HG03521 (cell line): ENCODE data around the gene CTNNBIP1.
A peak's percentile ranks its signal among the peaks of the same experiment; 100 is the strongest.

Experiments used
- ATAC-seq: cut with Tn5 transposase; IDR thresholded peaks from one replicate; pipeline ENCODE4 v1.9.1; 2021; ENCODE audit warnings: mild to moderate bottlenecking, moderate library complexity; ENCODE audit not compliant: unreplicated experiment

The CTNNBIP1 gene

DNA sequence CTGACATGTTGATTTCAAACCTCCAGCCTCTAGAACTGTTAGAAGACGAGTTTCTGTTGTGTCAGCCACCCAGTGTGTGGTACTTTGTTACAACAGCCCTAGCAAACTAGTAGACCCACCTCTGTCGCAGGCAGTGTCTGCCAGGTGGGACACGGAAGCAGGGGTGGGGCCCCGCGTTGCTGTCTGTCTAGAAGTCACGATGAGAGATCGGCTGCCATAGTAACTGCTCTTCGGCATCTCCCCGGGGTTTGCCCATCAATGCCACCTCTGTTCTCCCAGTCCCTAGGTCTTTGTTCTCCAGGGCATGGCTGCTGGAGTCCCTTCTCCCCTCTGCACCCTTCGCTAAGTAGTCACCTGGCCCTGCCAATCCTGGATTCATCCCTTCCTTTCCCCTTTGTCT lies 71.1 kb downstream of the CTNNBIP1 start:
- ATAC-seq = no peak

GRCh38 chr1:9836632-9836960 lies 73.5 kb downstream of the CTNNBIP1 start:
- ATAC-seq = no peak

DNA sequence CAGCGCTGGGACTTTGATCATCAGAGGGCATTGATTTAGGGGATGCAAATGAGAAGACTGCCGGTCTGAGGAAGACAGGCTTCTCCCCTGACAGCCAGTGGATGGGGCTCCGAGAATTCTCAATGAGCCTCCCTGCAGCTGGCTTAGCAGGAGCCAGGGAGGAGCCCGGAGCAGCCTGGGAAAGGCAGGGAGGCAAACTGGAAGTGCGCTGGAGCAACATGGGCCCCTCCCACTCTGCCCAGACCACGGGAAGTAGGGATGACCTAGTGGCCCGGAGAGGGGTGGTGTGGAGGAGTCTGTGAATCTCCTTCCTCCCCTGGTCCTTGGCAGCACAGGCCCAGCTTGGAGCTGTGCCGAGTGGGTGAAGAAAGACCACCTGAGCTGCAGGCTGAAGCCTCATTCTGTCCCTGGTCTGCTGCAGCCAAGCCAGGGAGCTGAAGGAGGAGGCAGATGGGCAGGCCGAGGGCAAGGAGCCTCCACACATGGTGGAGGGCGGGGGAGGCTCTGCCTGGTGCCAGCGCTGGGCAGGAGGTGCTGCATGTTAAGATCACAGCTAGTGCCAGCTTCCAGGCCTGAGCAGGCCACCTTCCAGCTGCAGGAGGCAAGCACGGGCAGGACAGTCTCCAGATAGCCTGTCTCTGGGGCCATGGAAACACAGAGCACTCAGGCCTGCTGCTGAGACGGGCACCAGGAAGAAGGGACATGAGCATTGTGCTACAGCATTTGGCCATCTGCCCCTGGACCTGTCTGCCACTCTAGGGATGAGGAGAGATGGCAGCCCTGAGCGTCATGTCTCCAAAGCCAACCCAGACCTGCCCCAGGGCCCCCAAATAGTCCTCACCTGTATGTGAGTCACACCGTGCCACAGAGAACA lies 74.1 kb downstream of the CTNNBIP1 start:
- ATAC-seq = no peak

- ATAC-seq = no peak
Observed at GRCh38 chr1:9835404-9835757, 74.7 kb downstream of the CTNNBIP1 start.

GRCh38 chr1:9833632-9834031 lies 76.4 kb downstream of the CTNNBIP1 start:
- ATAC-seq = no peak

DNA sequence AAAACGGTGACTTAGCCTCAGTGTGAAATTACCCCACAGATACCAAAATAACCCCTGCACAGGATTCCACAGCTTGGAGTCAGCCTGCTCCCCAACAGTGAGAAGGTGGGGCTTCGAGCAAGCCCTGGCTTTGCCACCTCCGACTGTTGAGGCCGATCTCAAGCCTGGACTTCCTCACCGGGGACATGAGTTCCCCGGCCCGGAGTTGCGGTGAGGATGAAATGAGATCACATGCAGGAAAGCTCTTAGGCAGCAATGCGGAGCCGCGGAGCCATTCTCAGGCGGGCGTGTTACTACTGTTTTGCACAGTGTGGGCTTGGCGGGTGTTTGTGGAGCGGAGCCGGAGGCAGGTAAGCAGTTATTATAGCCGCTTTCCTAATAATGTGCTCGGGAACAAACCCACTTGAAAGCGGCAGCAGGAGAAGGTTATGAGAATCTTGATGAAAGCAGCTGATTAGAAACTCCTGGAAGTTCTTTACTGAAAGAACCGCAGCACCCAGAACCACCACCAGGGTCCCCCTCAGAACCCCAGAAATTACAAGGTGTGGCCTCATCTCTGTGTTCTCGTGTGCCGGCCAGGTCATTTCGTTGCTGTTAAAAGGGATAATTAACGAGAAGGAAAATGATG lies 82.4 kb downstream of the CTNNBIP1 start:
- ATAC-seq = no peak

DNA sequence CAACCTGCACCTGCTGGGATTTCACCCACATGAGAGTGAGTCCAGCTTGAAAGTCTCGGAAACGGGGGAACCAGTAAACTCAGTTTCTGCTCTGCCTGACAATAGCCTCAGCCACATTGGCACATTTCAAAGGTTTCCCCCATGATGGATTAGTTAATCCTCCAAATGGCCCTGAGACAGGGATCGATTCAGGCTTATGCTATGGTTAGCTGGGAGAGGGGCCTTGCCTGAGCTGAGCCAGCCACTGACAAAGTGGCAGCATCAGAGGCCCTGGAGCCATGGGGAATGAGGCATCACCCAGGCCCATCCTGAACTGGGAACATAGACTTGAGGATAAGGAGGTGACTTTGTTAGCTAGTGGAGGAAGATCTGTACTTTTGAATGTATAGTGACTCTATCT lies 83.5 kb downstream of the CTNNBIP1 start:
- ATAC-seq = no peak

- no peak for ATAC-seq
Observed at GRCh38 chr1:9826087-9826486, 84.0 kb downstream of the CTNNBIP1 start.

GRCh38 chr1:9825093-9826074 lies 84.7 kb downstream of the CTNNBIP1 start:
- ATAC-seq = no peak

- ATAC-seq = no peak
Observed at GRCh38 chr1:9824702-9825089, 85.4 kb downstream of the CTNNBIP1 start.

- peak; percentile 60 for ATAC-seq
Observed at GRCh38 chr1:9823943-9824701, 85.9 kb downstream of the CTNNBIP1 start, which contains the start of gene CLSTN1. TSS of gene CLSTN1 (minus strand) at chr1:9823965. CDS start at chr1:9823733, 232 bp downstream.

- no peak for ATAC-seq
Observed at GRCh38 chr1:9823693-9823942, 86.5 kb downstream of the CTNNBIP1 start.

DNA sequence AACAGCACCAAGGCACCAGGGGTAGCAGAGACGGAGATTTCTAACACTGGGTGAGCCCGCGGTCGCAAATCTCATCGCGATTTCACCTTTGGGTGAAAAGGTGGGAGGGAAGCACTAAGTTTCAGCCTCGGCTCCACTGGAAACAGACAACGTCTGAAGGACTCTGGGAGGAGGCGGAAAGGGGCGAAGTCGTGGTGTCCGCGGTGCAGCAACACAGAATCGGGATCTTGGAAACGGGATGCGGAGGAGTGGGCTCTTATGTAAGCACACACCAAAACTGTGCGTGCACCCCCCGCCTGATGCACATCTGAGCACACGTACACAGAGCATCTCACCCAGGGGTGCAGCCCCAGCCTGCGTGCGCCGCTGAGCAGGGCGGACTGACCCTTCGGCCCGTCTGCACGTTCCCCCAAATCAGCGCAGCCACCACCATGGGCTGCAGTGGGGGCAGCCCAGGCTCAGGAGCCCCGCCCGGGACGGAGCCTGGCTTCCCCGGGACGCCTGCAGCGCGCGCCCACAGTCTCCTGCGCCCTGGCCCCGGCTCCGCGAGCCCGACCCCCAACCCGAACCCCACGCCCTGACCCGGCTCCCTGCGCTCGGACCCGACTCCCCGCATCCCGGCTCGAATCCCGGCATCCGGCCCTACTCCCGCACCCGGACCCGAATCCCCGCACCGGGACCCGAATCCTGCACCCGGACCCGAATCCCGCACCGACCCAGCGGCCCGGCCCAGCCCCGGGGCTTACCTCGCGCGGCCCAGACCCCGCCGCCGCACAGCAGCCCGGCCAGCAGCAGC lies 87.0 kb downstream of the CTNNBIP1 start:
- ATAC-seq = peak; percentile 15

GRCh38 chr1:9822490-9822889 lies 87.6 kb downstream of the CTNNBIP1 start:
- no peak for ATAC-seq

GRCh38 chr1:9821710-9822109 lies 88.4 kb downstream of the CTNNBIP1 start:
- no peak for ATAC-seq

DNA sequence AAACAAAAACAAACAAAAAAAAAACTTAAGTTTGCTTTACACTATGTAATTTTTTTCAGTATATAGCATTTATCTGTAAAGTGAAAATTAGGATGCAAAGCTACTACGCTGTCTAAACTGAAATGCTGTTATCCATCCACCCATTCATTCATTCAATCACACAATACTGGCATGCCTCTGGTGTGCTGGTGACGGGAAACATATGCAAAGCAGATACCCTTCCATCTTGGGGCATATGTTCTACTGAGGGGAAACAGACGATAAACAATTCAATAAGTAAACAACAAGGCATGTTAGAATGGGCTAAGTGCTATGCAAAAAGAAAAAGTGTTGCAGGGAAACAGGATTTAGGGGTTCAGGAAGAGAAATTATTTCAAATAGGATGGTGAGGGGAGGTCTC lies 89.5 kb downstream of the CTNNBIP1 start:
- no peak for ATAC-seq

GRCh38 chr1:9817734-9818133 lies 92.3 kb downstream of the CTNNBIP1 start:
- no peak for ATAC-seq

- ATAC-seq = no peak
Observed at GRCh38 chr1:9816199-9816598, 93.9 kb downstream of the CTNNBIP1 start.

DNA sequence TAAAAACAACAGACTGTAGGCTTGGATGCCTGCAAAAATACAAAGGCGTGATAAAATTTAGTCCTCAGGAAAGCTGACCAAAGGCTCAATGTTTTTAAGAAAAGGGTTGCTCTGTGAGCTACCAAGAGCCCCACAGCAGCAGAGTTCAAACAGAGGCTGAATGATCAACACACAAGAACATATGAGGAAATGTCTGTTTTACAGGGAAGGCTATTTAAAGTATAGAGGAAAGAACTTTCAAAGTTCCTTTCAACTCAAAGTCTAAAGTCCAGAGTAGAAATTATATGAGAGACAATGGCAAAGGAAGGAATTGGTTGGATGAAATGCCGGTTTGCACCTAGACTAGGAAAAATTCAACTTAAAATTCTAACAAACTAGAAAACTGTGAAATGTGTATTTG lies 94.9 kb downstream of the CTNNBIP1 start:
- ATAC-seq = no peak

DNA sequence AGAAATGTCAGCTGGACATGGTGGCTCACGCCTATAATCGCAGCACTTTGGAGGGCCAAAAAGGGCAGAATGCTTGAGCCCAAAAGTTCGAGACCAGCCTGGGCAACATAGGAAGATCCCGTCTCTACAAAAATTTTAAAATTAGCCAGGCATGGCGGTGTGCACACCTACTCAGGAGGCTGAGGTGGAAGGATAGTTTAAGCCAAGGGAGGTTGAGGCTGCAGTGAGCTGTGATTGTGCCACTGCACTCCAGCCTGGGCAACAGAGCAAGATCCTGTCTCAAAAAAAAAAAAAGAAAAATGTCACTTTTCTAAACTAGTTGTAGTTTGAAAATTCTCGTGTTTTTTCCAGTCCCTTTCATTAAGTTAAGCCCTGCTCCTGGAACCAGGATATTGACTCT lies 95.5 kb downstream of the CTNNBIP1 start:
- ATAC-seq = no peak
